Measurements from ENCODE around the gene IFT27. TPM values are rescaled to one million over a fixed set of nuclear protein-coding genes. Genes with fewer than 3 reads are reported as not detected.

IFT27 gene
- total and polyA plus RNA-seq, 2 of the 4 experiments (the other 2 are of a cell fraction), result 14.5 to 26.9 TPM

- Histone ChIP-seq H2BK20ac (ENCODE audit: low read depth, low read length) (no peak overlapping the region), H3K14ac (replicated peaks; ENCODE audit: low read depth, low read length) (no peak overlapping the region), H3K27ac (ENCODE audit: insufficient read depth, low read length) (no peak overlapping the region), H3K4me3 (ENCODE audit: insufficient read depth, low read depth, low read length) (no peak overlapping the region), H3K56ac (ENCODE audit: extremely low read depth, insufficient read depth, low read length) (no peak overlapping the region), H3K4me1 (ENCODE audit: control insufficient read depth, insufficient read depth, low read length) (no peaks in the 10 kb centered on the region), H4K8ac (ENCODE audit: low read depth in 2 of 2, low read length in 2 of 2) (no peak overlapping the region), H2BK120ac (ENCODE audit: low read depth, low read length) (no peak overlapping the region), H2AK5ac (ENCODE audit: low read depth, low read length) (no peak overlapping the region), H3K9ac (ENCODE audit: low read depth, low read length) (no peak overlapping the region), H2AK9ac (replicated peaks; ENCODE audit: low read depth, low read length, poor library complexity) (no peak overlapping the region), H2AFZ (replicated peaks; ENCODE audit: low read length, poor library complexity) (no peak overlapping the region), H3K27me3 (ENCODE audit: control insufficient read depth, insufficient read depth, low read length) (peaks cover 29% of the 10 kb centered on the region), H3K9me3 (ENCODE audit: control insufficient read depth, insufficient read depth, low read length) (no peaks in the 10 kb centered on the region), H3K79me1 (ENCODE audit: low read depth in 1 of 2, low read length in 2 of 2) (no peaks in the 10 kb centered on the region), H3K23ac (ENCODE audit: low read depth, low read length) (no peak overlapping the region), H3K36me3 (ENCODE audit: control insufficient read depth, insufficient read depth, low read length) (no peaks in the 10 kb centered on the region), H4K91ac (ENCODE audit: insufficient read depth, low read depth, low read length) (no peak overlapping the region), H3K18ac (ENCODE audit: low read depth, low read length) (no peak overlapping the region), H2BK5ac (ENCODE audit: low read depth, low read length, poor library complexity, severe bottlenecking) (no peak overlapping the region), H3K4me2 (ENCODE audit: low read depth, low read length) (no peak overlapping the region), H3K4ac (ENCODE audit: low read depth, low read length) (no peak overlapping the region), H3K9me1 (ENCODE audit: insufficient read depth, low read length) (0 out of 2 replicates have a peak, but pooled peaks cover 4% of the 10 kb centered on the region), H2BK15ac (ENCODE audit: low read depth, low read length) (no peak overlapping the region), H4K20me1 (ENCODE audit: insufficient read depth, low read length) (no peaks in the 10 kb centered on the region; the same call in 1 of the 2 replicates), H4K5ac (ENCODE audit: low read depth, low read length) (no peak overlapping the region)
- DNase-seq (no peak), ATAC-seq (ENCODE audit: low read depth) (no peak)
- no peak for TF ChIP-seq USF2 (IDR thresholded peaks at IDR 0.05; ENCODE audit: low read depth, low read length)
- TF ChIP-seq CEBPB (IDR thresholded peaks at IDR 0.05; ENCODE audit: low read depth, low read length), result no peak
- no peak for TF ChIP-seq RCOR1 (IDR thresholded peaks at IDR 0.05; ENCODE audit: insufficient replicate concordance, low read length)
- no peak for TF ChIP-seq SMC3 (IDR thresholded peaks at IDR 0.05; ENCODE audit: low read depth, low read length)
- no peak for TF ChIP-seq CHD1 (IDR thresholded peaks at IDR 0.05; ENCODE audit: low read depth, low read length)
- TF ChIP-seq NFE2L2 (IDR thresholded peaks at IDR 0.05; ENCODE audit: low read depth, low read length), result no peak
- no peak for TF ChIP-seq RFX5 (IDR thresholded peaks at IDR 0.05; ENCODE audit: low read depth, low read length)
- no peak for TF ChIP-seq FOS (IDR thresholded peaks at IDR 0.05; ENCODE audit: low read depth, low read length)
- no peak for TF ChIP-seq ELK1 (IDR thresholded peaks at IDR 0.05; ENCODE audit: borderline replicate concordance, low read depth, low read length)
- TF ChIP-seq MAFK (IDR thresholded peaks at IDR 0.05; ENCODE audit: low read depth, low read length), result no peak
- TF ChIP-seq MAZ (IDR thresholded peaks at IDR 0.05; ENCODE audit: borderline replicate concordance, low read depth, low read length), result no peak
- no peak for TF ChIP-seq CTCF (conservative IDR thresholded peaks at IDR 0.05; ENCODE audit: low read depth, low read length)
- no peak for TF ChIP-seq BHLHE40 (IDR thresholded peaks at IDR 0.05; ENCODE audit: low read depth, low read length)
- no peak for TF ChIP-seq MXI1 (IDR thresholded peaks at IDR 0.05; ENCODE audit: borderline replicate concordance, low read depth, low read length)
- no peak for TF ChIP-seq RAD21 (IDR thresholded peaks at IDR 0.05; ENCODE audit: low read length)
- no peak for TF ChIP-seq POLR2A (IDR thresholded peaks at IDR 0.05; ENCODE audit: low read depth, low read length)
- intact Hi-C loops (cut with micrococcal nuclease) (no loop called here), in situ Hi-C loops (cut with MboI; ENCODE audit: low sequenced_read_pairs) (no loop called here), dilution Hi-C loops (cut with HindIII; ENCODE audit: low sequenced_read_pairs, unreplicated experiment) (no loop called here)
- WGBS, 2 experiments (ENCODE audit: extremely low coverage in 2 of 2, insufficient read length in 1 of 2), result 100% methylated on average over 2 of the region's 7 CpGs; no CpG with 5 or more reads in 1 of the 2 experiments
- ChIA-PET CTCF (no interaction called here), POLR2A (ENCODE audit: unreplicated experiment) (no interaction called here)
- BruUV-seq (replicated peaks), result no TSS peak
These were observed 46.6 kb downstream of the IFT27 start for GRCh38 chr22:36729321-36729720.

Measured in IMR-90 (cell line).